HG03354 (cell line): ENCODE data around the gene ATE1.
"Not testable (repeated sequence)": the region's sequence is repeated elsewhere in the genome, so short reads cannot be mapped to it uniquely, and the experiment has no call there.

Source experiments
- ATAC-seq: cut with Tn5 transposase; IDR thresholded peaks from one replicate; pipeline ENCODE4 v1.9.1; 2021; ENCODE audit warnings: mild to moderate bottlenecking; ENCODE audit not compliant: unreplicated experiment, poor library complexity, severe bottlenecking

Gene ATE1

DNA sequence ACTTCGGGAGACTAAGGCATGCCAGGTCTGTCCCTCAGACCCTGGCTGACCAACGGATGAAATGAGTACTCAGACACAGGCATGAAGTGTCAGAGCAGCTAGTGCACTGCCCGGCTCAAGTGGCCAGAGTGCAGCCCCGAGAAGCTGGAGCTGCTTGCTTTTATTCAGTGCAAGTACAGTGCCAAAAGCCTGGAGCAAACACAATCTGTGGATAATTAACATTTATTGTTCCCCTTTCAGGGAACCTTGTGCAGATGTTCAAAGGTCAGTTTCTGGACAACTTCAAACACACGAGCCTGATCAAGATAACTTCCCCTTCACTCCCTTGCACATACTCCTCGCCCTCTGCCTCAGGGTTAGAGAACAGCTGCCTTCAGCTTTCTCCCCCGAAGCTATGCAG lies 7.9 kb upstream of the ATE1 start:
- no peak for ATAC-seq

GRCh38 chr10:121930268-121931085 lies 2.6 kb upstream of the ATE1 start:
- ATAC-seq, result not testable (repeated sequence)

DNA sequence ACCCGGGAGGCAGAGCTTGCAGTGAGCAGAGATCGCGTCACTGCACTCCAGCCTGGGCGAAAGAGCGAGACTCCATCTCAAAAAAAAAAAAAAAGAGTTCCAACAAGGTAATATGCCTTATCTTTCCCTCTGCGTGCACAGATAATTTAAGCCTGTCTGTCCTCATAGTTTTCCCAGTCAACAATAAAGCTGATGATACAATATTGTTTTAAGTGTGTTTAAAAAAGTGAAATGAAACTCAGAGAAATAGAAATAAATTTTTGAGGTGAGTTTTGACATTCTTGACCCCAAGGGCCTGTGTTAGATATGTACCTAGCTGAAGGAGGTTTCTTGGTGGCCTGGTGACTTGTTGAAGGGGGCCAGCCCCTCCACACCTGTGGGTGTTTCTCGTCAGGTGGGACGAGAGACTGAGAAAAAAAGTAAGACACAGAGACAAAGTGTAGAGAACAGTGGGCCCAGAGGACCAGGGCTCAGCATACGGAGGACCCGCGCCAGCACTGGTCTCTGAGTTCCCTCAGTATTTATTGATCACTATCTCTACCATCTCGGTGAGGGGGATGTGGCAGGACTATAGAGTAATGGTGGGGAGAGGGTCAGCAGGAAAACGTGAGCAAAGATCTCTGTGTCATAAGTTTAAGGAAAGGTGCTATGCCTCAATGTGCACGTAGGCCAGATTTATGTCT lies 1.9 kb upstream of the ATE1 start:
- ATAC-seq, result not testable (repeated sequence)

GRCh38 chr10:121928528-121928884 lies 675 bp upstream of the ATE1 start:
- peak; percentile 16 for ATAC-seq

DNA sequence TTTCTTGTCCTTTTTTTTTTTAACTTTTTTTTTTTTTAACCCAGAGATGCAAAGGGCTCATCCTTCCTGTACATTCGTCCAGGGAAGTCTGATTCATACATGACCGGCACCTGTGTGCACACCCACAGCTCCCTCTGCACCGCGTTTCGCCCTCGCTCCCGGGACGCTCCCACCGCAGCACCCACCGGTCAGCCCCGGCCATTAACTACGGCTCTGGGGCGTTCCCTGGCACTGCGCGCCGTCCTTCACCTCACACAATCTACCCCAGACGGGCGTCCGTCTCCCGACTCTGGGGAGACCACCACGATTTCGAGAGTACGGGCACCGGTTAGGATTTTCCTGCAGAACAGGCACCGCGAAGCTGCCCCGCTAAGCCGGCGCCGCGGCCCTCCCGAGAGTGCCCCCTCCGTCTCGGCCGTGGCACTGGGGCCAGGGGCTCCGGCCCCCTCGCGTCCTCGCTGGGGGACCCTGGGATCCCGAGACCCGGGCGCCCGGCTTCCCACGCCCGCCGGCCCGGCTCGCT lies 452 bp downstream of the ATE1 start:
- ATAC-seq, result peak; percentile 50

- ATAC-seq, result peak; percentile 35
Observed at GRCh38 chr10:121926671-121927317, 1.0 kb downstream of the ATE1 start.

DNA sequence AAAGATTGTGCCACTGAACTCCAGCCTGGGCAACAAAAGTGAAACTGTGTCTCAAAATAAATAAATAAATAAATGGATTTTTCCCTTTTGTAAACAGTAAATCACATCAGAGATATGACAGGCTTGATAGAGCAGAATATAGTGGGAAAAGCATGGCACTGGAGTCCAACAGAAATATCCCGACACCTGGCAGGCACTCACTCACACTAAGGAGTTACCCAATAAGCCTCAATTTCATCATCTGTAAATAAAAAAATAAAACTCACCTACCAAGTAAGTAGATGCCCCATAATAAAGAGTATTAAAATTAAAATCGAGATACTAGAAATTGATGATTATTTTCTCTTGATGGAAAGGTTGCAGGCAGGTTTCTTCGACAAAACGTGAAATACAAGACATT lies 1.7 kb downstream of the ATE1 start:
- no peak for ATAC-seq

- ATAC-seq, result no peak
Observed at GRCh38 chr10:121921238-121921931, 6.4 kb downstream of the ATE1 start.

- no peak for ATAC-seq
Observed at GRCh38 chr10:121919666-121920065, 8.2 kb downstream of the ATE1 start.

GRCh38 chr10:121918800-121919199 lies 9.0 kb downstream of the ATE1 start:
- not testable (repeated sequence) for ATAC-seq

- no peak for ATAC-seq
Observed at GRCh38 chr10:121914661-121915060, 13.2 kb downstream of the ATE1 start.

DNA sequence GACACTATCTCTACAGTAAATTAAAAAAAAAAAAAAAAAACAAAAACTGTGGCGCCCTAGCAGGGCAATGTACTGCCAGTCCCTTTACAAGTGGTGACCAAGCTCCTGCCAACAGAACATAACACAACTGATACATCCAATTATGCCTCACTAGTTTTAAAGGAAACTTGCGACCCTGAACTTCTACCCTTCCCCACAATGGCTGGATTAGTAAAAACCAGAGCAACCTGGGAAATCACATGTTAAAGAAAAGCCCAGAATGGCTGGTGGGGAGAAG lies 16.5 kb downstream of the ATE1 start:
- ATAC-seq, result no peak

- ATAC-seq, result peak; percentile 63
Observed at GRCh38 chr10:121910673-121911420, 17.0 kb downstream of the ATE1 start.

DNA sequence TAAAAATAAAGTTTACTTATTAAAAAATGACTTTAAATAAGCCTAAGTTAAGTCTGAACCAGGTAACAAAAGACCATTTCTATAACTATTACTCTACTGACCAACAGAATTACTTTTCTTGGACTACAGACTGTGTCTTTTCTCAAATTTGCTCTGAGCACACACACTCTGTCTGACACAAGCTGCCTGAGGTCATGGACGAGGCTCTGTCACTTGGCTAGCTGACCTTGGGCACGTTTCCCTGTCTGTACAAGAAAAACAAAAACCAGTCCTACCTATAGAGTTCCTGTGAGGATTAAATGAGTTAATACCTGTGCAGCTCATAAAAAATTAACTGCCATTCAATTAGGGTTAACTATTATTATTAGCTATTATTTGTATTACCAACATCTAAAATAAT lies 22.9 kb downstream of the ATE1 start:
- no peak for ATAC-seq

GRCh38 chr10:121900443-121901174 lies 27.2 kb downstream of the ATE1 start:
- ATAC-seq, result peak; percentile 90

- ATAC-seq, result no peak
Observed at GRCh38 chr10:121899727-121900126, 28.1 kb downstream of the ATE1 start.

DNA sequence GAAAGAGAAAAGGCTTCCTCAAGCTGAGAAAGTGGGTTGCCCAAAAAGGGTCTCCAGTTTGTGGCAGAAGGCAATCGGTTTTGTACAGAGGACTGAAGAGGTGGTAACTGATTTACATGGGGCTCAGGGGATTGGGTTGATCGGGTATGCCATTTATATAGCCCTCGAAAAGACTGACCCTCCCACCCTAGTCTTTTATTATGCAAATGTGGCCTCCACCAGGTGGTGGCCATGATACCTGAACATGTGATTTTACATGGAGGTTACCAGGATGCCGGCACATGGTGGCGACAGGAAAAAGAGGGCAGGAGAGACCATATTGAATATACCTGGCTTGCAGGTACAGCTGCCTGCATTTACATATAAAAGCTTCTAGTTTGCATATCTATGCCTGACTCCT lies 36.7 kb downstream of the ATE1 start:
- ATAC-seq, result no peak

DNA sequence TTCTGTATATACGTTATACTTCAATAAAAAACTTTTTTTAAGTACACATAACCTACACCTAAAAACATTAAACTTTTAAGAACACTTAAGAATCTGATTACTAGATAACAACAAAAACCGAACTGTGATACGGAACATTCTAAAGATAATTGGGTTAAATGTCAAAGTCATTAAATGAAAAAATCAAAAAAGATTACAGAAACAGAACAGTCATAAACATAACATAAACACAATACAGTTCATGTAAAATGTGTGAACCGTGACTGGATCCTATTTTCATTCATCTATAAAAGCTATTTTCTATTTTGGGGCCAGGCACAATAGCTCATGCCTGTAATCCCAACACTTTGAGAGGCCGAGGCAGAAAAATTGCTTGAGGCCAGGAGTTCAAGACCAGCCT lies 38.6 kb downstream of the ATE1 start:
- no peak for ATAC-seq
